ENCODE measurements around the gene SLX1A.
"Not testable (repeated sequence)": the region's sequence is repeated elsewhere in the genome, so short reads cannot be mapped to it uniquely, and the experiment has no call there.

The SLX1A gene

DNA sequence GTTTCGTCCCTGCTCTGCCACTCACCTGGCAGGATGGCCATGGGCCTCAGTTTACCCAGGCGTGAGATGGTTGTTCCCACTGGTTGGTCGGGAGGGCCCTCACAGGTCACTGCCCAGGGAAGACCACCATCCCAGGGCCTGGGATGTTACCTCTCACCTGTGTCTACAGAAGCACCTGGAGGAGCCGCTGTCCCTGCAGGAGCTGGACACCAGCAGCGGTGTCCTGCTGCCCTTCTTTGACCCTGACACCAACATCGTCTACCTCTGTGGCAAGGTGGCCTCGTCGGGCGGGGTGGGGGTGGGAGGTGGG, 6.2 kb upstream of the SLX1A start:
- CTCF ChIA-PET = interaction anchor here (0.8 to 3.6 kb wide), 2 partner anchors 95 to 212 kb away, joined by 3 to 17 read pairs; partner anchors contain the start of gene TBX6
- POLR2A ChIA-PET = no interaction called here
- TF ChIP-seq, protein P1, sequence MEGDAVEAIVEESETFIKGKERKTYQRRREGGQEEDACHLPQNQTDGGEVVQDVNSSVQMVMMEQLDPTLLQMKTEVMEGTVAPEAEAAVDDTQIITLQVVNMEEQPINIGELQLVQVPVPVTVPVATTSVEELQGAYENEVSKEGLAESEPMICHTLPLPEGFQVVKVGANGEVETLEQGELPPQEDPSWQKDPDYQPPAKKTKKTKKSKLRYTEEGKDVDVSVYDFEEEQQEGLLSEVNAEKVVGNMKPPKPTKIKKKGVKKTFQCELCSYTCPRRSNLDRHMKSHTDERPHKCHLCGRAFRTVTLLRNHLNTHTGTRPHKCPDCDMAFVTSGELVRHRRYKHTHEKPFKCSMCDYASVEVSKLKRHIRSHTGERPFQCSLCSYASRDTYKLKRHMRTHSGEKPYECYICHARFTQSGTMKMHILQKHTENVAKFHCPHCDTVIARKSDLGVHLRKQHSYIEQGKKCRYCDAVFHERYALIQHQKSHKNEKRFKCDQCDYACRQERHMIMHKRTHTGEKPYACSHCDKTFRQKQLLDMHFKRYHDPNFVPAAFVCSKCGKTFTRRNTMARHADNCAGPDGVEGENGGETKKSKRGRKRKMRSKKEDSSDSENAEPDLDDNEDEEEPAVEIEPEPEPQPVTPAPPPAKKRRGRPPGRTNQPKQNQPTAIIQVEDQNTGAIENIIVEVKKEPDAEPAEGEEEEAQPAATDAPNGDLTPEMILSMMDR (IDR thresholded peaks at IDR 0.05; ENCODE audit: control extremely low read depth, extremely low read depth, low read depth, missing control alignments) = no peak
- no peak for DNase-seq (ENCODE audit: extremely low spot score)

DNA sequence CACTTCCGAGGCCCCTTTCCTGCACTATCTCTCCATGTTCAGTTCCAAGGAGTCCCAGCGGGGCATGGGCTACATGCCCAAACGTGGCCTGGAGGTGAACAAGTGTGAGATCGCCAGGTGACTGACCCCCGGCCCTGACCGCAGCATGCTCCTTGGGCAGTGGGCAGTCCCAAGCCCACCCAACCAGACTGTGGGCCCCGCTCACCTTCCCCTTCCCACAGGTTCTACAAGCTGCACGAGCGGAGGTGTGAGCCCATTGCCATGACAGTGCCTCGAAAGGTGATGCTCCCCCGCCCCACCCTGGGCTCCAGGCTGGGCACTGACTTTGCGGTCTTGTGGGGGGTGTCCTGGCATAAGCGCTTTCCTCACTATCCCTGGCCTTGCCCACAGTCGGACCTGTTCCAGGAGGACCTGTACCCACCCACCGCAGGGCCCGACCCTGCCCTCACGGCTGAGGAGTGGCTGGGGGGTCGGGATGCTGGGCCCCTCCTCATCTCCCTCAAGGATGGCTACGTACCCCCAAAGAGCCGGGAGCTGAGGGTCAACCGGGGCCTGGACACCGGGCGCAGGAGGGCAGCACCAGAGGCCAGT, 5.6 kb upstream of the SLX1A start:
- CTCF ChIA-PET = interaction anchor here (0.8 kb wide), 1 partner anchor 212 kb away, joined by 3 read pairs; no protein-coding TSS in a partner anchor
- no peak for DNase-seq (ENCODE audit: extremely low spot score)
- TF ChIP-seq, protein P1 (IDR thresholded peaks at IDR 0.05; ENCODE audit: control extremely low read depth, extremely low read depth, low read depth, missing control alignments) = no peak
- POLR2A ChIA-PET = no interaction called here

DNA sequence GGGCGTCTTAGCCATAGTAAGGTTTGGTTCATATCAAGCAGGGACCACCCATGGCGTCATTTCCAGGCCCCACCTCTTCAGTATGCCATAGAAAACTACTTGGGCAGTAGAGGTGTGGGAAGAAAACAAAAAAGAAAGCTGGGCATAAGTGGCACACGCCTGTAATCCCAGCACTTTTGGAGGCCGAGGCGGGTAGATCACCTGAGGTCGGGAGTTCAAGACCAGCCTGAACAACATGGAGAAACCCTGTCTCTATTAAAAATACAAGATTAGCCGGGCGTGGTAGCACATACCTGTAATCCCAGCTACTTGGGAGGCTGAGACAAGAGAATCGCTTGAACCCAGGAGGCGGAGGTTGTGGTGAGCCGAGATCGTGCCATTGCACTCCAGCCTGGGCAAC, 2.5 kb upstream of the SLX1A start:
- DNase-seq (ENCODE audit: extremely low spot score); CTCF ChIA-PET; POLR2A ChIA-PET: not testable (repeated sequence)

DNA sequence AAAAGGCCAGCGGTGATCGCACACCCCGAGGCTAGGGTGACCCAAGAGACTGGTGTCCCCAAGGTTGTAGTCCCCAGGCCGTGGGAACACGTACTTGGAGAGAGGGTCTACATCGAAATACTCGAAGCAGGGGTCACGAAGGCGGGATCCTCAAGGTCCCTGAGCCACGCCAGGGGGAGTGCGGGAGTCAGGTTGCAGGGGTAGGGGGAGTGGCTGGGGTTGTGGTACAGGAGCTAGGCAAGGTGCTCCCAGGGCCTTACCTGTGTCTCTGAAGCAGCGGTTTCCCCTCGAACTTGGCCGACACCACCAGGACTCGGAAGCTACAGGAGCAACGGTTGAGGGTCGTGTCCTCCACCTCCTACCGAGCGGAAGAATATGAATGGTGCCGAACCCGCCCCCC, 577 bp upstream of the SLX1A start:
- POLR2A ChIA-PET; DNase-seq (ENCODE audit: extremely low spot score); CTCF ChIA-PET: not testable (repeated sequence)

DNA sequence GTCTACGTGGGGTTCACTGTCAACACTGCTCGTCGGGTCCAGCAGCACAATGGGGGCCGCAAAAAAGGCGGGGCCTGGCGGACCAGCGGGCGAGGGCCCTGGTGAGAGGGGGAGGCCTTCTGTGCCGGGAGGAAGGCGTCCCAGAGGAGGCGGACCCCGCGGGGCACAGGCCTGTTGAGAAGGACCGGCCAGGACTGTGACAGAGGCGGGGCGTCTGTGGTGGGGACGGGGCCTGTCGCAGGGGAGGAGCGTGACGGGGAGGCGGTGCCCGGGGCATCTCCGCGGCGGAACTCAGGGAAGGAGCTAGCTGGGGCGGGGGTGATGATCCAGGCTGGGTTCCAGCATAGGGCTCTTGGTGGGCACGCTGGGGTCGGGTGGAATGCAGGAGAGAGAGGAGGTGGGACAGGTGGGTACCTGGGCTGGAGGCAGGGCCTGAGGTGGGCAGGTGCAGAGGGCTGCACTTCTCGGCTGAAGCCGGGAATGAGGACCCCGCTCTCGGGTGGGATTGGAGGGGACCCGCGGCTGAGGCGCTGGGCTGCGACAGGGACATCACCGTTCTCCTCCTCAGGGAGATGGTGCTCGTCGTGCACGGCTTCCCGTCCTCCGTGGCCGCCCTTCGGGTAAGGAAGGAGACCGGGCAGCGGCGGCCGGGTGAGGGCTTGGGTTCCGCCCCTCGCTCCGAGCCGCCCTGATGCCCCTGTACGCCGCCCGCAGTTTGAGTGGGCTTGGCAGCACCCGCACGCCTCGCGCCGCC, 674 bp downstream of the SLX1A start:
- POLR2A ChIA-PET; CTCF ChIA-PET; DNase-seq (ENCODE audit: extremely low spot score): not testable (repeated sequence)

DNA sequence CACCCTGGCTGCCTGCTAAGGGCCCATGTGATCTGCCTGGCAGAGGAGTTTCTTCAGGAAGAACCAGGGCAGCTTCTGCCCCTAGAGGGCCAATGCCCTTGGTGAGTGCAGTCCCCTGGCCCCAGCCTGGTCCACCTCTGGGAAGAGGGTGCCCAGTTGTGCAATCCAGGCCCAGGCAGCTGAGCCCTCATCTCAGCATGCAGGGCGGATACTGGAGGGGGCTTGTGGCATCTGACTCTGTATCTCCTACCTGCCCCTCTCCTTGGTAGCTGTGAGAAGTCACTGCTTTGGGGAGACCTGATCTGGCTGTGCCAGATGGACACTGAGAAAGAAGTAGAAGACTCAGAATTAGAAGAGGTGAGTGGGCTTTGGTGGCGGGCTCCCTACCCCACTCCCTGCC, 3.3 kb downstream of the SLX1A start:
- CTCF ChIA-PET; POLR2A ChIA-PET; DNase-seq (ENCODE audit: extremely low spot score): not testable (repeated sequence)

DNA sequence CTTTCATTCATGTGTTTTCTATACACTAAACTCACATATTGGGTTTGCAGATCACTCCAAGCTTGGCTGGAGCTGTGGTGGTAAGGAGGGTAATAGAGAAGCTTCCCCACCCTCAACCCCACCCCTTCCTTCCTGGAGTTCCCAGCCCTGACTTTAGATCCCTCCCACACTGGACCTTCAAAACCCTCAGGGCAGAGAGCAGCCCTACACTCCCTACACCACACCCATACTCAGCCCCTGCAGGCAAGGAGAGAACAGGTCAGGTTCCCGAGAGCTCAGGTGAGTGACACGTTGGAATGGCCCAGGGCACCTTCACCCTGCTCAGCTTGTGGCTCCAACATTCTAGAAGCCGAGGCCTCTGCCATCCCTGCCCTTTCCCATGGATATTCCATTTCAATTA, 5.4 kb downstream of the SLX1A start, which contains the start of gene SULT1A3:
Gene SULT1A3, plus strand, starts transcription at position 207 of the 400 bp plus-strand sequence. CDS start 1,474 bp downstream, outside the sequence.
- DNase-seq (ENCODE audit: extremely low spot score); POLR2A ChIA-PET; CTCF ChIA-PET: not testable (repeated sequence)

DNA sequence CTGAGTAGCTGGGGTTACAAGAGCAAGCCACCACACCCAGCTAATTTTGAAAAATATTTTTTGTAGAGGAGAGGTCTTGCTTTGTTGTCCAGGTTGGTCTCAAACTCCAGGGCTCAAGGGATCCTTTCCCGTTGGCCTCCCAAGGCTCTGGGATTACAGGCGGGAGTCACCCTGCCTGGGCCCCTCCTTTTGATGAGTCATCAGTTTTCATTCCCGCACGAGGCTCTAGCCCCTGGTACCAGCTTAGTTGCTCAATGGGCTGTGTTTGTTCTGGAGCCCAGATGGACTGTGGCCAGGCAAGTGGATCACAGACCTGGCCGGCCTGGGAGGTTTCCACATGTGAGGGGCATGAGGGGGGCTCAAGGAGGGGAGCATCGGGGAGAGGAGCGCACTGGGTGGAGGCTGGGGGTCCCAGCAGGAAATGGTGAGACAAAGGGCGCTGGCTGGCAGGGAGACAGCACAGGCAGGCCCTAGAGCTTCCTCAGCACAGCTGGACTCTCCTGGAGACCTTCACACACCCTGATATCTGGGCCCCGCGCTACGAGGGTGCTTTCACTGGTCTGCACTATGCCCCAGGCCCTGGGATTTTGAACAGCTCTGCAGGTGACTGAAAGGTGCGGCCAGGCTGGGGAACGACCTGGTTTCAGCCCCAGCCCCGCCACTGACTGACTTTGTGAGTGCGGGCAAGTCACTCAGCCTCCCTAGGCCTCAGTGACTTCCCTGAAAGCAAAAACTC, 6.1 kb downstream of the SLX1A start:
- CTCF ChIA-PET; DNase-seq (ENCODE audit: extremely low spot score); POLR2A ChIA-PET: not testable (repeated sequence)

DNA sequence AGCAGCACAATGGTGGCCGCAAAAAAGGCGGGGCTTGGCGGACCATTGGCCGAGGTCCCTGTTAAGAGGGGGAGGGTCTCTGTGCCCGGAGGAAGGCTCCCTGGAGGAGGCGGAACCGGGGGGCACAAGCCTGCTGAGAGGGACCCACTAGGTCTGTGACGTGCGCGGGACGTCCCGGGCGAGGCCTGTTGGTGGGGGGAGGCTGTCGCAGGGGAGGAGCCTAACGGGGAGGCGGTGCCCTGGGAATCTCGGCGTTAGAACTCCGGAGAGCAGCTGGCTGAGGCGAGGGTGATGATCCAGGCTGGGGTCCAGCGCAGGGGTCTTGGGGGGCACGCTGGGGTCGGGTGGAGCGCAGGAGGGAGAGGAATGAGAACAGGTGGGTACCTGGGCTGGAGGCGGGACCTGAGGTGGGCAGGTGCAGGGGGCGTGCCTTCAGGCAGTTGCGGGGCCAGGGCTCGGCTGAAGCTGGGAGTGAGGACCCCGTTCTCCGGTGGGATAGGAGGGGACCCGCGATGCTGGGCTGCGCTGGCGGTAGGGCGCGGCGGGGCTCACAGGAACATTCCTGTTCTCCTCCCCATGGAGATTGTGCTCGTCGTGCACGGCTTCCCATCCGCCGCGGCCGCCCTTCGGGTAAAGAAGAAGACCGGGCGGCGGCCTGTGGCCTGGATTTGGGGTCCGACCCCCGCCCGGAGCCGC, 12.0 kb downstream of the SLX1A start:
- CTCF ChIA-PET; DNase-seq (ENCODE audit: extremely low spot score); POLR2A ChIA-PET: not testable (repeated sequence)

DNA sequence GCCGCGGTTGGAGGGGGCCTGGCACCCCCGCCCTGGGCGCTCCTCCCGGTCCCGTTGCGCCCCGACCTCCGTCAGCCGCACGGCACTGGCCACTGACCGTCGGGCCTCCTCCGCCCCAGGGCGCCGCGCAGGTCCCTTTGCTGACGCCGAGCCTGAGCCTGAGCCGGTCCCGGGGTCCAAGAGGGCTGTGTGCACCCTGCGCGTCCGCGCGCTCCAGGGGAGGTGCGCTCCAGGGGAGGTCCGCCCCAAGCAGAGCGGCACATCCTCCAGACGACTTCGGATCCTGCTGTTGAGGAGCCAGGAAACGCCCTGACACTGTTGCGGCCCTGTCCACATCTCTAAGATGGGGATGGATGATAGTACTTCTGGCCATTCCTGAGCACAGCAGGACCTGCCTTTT, 12.6 kb downstream of the SLX1A start:
- CTCF ChIA-PET; DNase-seq (ENCODE audit: extremely low spot score); POLR2A ChIA-PET: not testable (repeated sequence)

DNA sequence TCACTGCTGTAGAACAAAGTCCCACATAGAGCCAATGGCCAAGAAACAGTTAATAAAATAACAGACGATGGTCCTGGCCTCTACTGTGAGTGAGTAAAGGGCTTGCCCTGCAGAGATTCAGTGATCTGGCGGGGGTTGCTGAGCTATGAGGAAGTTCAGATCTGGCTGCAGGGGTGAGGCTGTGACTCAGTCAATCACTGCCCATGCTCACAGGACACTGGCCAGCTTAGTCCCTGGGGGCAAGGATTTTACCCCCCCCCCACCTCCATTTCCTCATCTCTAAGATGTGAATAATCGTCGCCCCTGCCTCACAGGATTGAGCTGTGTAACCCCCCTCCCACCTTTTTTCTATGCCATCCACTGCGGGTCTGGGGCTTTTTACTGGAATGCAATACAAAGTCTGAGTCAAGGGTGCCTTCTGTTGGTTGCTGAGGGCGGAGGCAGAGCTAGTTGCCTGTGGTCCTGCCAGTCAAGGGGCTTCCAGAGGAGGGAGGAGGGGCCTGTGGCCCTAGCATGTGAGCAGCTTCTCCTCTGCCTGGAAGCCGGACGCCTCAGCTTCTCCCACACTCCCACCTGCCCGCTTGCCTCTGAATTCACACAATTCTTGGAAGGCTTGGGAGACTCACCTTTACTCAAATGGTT, 13.5 kb downstream of the SLX1A start:
- CTCF ChIA-PET; DNase-seq (ENCODE audit: extremely low spot score); POLR2A ChIA-PET: not testable (repeated sequence)

DNA sequence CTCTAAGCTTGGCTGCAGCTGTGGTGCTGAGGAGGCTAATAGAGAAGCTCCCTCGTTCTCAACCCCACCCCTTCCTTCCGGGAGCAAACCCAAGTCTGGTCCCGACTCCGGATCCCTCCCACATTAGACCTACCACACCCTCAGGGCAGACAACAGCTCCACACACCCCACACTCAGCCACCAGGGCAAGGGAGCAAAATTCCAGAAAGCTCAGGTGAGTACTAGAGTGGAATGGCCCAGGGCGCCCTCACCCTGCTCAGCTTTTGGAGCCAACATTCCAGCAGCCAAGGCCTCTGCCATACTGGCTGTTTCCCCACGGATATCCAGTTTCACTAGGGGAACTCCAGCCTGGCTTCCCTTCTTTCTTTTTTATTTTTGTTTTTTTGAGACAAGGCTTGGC, 15.4 kb downstream of the SLX1A start:
- CTCF ChIA-PET; POLR2A ChIA-PET; DNase-seq (ENCODE audit: extremely low spot score): not testable (repeated sequence)

DNA sequence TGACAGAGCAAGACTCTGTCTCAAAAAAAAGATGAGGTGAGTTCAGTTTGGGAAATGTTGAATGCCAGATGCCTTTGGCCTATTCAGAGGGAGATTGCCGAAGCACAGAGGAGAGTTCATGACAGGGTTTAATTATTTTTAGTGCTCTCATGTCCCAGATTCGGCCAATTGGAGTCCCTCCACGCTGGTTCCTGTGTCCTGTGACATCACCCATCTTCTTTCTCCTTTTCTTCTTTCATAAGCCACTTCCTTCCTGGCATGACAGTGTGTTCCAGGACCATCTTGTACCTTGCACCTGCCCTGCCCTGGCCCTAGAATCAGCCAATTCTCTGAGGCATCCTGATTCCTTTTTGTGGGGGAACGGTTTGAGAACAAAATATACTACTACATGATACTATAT, 17.7 kb downstream of the SLX1A start:
- DNase-seq (ENCODE audit: extremely low spot score); POLR2A ChIA-PET; CTCF ChIA-PET: not testable (repeated sequence)

DNA sequence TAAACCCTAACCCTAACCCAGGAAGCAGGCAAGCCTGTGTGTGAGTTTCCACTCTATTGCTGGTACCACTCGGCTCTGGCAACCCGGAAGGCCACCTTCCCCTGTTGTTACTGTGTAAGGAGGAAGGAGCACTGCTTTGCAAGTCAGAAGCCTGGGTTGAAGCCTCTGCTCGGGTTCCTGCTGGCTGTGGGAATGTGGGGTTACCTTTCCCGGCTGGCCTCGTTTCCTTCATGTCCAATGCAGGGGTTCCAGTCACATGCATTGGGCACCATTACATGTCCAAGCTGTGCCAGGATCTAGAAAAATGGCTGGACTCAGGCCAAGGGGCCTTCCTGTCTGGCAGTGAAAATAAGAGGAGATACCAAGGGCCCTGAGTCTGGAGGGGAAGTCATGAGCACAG, 23.4 kb downstream of the SLX1A start:
- POLR2A ChIA-PET; DNase-seq (ENCODE audit: extremely low spot score): not testable (repeated sequence)

More for the DNA sequence above, 23.4 kb downstream of the SLX1A start:
- CTCF ChIA-PET = not testable (repeated sequence)

Measured in GM10248 (cell line).